ENCODE results near the gene TOM1L2.
A peak's percentile ranks its signal among the peaks of the same experiment; 100 is the strongest.

Gene TOM1L2

DNA sequence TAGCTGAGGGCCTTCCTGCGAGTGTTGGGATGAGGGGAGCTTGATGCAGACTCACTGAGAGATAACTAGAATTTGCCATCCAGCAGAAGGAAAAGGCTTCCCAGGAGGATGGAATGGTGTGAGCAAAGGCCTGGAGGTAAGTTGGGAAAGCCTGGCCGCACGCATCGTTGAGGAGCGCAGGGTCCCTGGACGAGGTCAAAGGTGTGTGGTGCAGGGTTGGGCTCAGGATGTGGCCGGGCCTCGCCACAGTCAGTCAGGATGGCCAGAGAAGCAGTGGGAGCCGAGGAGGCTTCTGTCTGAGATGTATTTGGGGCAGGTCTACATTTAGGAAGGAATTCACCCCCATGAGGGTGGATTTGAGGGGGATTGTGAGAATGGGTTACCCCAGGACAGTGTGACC is 16.9 kb upstream of the TOM1L2 start:
- H3K9me3 ChIP-seq, result no peaks in the 10 kb centered on the region
- no peaks in the 10 kb centered on the region for H3K36me3 ChIP-seq (replicated peaks)
- no peak overlapping the region for H3K4me3 ChIP-seq
- in situ Hi-C loops (cut with MboI; ENCODE audit: low sequenced_read_pairs), result no loop called here
- no peaks in the 10 kb centered on the region for H3K27me3 ChIP-seq (ENCODE audit: low read depth)
- no peak for DNase-seq (ENCODE audit: low spot score in 2 of 2)
- no peaks in the 10 kb centered on the region for H3K4me1 ChIP-seq

DNA sequence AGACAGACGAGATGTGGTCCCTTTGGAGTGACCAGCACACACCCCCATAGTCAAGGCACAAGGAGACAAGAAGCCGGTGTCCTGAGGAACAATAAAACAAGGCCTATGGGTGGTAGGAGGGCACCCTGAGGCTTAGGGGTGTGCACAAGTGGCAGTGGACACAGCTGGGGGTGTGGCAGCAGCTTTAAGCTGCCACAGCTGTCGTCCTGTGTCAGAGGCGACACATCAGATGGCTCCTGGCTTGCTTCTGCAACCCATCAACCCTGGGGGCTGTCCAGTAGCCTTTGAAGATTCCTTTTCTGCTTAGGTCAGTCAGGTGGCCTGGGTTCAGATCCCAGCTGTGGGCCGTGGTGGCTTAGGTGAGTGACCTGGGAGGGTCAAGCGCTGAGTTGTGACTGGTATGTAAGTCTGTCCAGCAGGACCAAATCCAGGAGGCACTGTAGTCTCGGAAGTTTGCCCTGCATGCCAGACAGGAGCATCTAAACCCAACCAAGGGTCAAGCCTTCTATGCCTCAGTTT is 16.3 kb upstream of the TOM1L2 start:
- H3K27me3 ChIP-seq (ENCODE audit: low read depth), result no peaks in the 10 kb centered on the region
- in situ Hi-C loops (cut with MboI; ENCODE audit: low sequenced_read_pairs), result no loop called here
- no peaks in the 10 kb centered on the region for H3K36me3 ChIP-seq (replicated peaks)
- H3K9me3 ChIP-seq, result no peaks in the 10 kb centered on the region
- H3K4me1 ChIP-seq, result no peaks in the 10 kb centered on the region
- no peak overlapping the region for H3K4me3 ChIP-seq
- DNase-seq (ENCODE audit: low spot score in 2 of 2), result no peak

DNA sequence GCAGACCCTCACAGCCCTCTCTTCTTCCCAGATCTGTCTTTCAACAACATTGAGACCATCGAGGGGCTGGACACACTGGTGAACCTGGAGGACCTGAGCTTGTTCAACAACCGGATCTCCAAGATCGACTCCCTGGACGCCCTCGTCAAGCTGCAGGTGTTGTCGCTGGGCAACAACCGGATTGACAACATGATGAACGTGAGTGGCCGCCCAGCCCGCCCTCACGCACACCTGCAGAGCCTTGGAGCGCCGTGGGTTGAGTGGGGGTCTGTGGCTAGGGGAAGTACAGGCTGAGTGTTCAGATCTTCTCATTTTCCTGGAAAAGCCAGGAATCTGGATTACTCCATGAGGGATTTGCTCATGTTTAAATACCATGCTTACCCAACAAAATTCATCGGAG is 15.7 kb upstream of the TOM1L2 start:
- Histone ChIP-seq H3K36me3 (replicated peaks) (no peaks in the 10 kb centered on the region; the same call in 1 of the 2 replicates), H3K9me3 (no peaks in the 10 kb centered on the region), H3K4me3 (no peak overlapping the region), H3K27me3 (ENCODE audit: low read depth) (no peaks in the 10 kb centered on the region), H3K4me1 (no peaks in the 10 kb centered on the region)
- in situ Hi-C loops (cut with MboI; ENCODE audit: low sequenced_read_pairs), result no loop called here
- DNase-seq (ENCODE audit: low spot score in 2 of 2), result no peak

DNA sequence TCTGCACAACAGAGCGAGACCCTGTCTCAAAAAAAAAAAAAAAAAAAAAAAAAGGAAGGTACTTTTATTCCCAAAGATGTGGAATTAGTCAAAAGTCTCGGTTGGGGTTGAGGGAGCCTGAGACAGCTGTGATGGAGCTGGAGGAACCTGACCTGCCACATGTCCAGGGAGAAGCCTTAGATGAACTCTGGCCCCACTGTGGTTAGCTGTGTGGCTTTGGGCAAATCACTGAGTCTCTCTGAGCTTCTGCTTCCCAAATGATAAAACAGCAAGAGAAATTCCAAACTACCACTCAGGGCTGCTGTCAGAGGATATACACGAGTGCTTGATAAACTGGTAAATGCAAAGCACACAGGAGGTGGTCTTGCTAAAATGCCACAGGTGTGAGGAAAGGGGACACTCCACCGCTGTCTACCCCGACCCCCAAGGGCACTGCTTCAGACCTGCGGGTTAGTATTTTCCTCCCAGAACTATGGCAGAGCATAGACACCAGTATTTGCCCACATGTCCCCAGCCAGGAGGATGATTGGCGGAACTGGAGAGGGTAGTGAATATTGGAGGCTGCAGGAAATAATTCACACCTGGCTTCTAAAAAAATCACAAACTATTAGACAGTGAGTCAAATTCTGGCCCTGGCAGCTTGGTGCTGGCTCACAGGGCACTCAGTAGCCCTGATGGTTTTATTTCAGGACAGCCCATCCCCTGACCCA is 15.1 kb upstream of the TOM1L2 start:
- Histone ChIP-seq H3K9me3 (no peaks in the 10 kb centered on the region), H3K4me1 (no peaks in the 10 kb centered on the region), H3K36me3 (replicated peaks) (no peaks in the 10 kb centered on the region; the same call in 1 of the 2 replicates), H3K27me3 (ENCODE audit: low read depth) (no peaks in the 10 kb centered on the region), H3K4me3 (no peak overlapping the region)
- in situ Hi-C loops (cut with MboI; ENCODE audit: low sequenced_read_pairs), result no loop called here
- DNase-seq (ENCODE audit: low spot score in 2 of 2), result no peak

DNA sequence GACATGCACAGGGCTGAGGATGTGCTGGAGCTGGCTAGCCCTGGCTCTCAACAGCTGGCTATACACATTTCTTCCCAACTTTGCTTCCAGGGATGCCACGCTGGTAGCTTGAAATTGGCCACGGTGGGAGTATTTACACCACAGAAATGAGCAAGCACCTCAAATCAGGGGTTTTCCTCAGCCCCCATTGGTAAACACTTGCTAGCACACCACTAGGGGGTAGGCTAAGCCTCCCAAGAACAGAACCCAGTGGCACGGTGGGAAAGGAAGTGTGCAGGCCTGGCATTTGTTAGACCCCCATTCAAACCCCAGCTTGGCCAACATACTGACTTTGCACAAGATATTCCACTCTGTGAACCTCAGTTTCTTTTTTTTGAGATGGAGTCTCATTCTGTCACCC is 13.4 kb upstream of the TOM1L2 start:
- in situ Hi-C loops (cut with MboI; ENCODE audit: low sequenced_read_pairs), result no loop called here
- Histone ChIP-seq H3K27me3 (ENCODE audit: low read depth) (no peaks in the 10 kb centered on the region), H3K4me3 (no peak overlapping the region), H3K4me1 (no peaks in the 10 kb centered on the region), H3K9me3 (no peaks in the 10 kb centered on the region), H3K36me3 (replicated peaks) (no peaks in the 10 kb centered on the region; the same call in 1 of the 2 replicates)
- DNase-seq (ENCODE audit: low spot score in 2 of 2), result peak in 1 of 2 experiments; percentile 28

DNA sequence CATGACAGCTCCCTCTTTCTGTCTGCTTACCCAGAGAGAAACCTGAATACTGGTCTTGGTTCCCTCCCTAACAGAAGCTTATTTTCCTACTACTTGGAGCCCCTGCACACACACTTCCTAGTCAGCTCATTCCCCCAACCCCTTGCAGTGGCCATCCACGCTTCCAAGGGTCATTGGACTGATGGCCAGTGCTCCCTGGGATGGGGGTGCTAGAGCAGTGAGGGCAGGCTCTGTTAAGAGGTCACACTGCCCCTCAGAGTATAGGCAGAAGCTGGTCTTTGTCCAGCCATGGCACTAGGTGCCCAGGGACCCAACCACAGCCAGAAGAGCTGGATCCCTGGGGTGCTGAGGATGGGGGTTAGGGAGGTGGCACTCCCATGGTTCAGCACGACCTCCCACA is 13.0 kb upstream of the TOM1L2 start:
- DNase-seq (ENCODE audit: low spot score in 2 of 2), result no peak
- no peaks in the 10 kb centered on the region for H3K27me3 ChIP-seq (ENCODE audit: low read depth)
- no peaks in the 10 kb centered on the region for H3K4me1 ChIP-seq
- no peaks in the 10 kb centered on the region for H3K9me3 ChIP-seq
- in situ Hi-C loops (cut with MboI; ENCODE audit: low sequenced_read_pairs), result no loop called here
- no peaks in the 10 kb centered on the region; the same call in 1 of the 2 replicates for H3K36me3 ChIP-seq (replicated peaks)
- no peak overlapping the region for H3K4me3 ChIP-seq

DNA sequence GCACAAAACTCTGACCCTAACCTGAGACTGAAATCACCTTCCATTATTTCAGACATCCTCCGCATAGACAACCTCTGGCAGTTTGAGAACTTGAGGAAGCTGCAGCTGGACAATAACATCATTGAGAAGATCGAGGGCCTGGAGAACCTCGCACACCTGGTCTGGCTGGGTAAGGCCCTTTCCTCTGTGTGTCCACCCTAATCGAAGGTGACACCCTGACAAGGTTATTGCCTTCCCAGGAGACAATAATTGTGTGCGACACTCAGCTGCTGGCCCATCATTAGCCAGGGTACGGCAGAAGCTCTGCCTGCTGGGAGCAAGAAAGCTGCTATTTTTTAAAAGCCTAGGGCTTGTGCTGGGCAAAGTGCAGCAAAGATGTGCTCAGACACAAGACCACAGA is 11.6 kb upstream of the TOM1L2 start:
- DNase-seq (ENCODE audit: low spot score in 2 of 2), result no peak
- no peak overlapping the region for H3K4me3 ChIP-seq
- H3K27me3 ChIP-seq (ENCODE audit: low read depth), result no peaks in the 10 kb centered on the region
- H3K4me1 ChIP-seq, result no peaks in the 10 kb centered on the region
- H3K9me3 ChIP-seq, result no peaks in the 10 kb centered on the region
- H3K36me3 ChIP-seq (replicated peaks), result no peaks in the 10 kb centered on the region; the same call in 1 of the 2 replicates
- in situ Hi-C loops (cut with MboI; ENCODE audit: low sequenced_read_pairs), result no loop called here

DNA sequence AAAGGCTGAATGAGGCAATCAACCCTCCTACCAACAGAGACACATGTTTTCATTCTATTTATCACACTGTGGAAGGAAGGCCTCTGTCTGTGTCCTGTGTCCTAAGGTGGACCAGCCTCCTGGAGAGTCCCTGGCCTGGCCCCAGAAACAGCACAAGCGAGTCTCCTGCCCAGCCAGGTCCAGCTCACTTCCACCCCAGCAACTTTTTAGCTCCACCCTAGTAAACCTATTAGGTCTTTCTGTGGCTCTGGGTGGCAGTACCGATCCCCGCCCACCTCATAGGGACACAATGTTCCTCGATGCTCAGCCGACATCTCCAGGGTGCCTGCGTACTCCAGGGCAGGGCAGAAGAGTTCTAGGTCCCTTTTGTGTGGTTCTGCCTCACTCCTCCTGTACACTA is 11.2 kb upstream of the TOM1L2 start:
- Histone ChIP-seq H3K4me1 (no peaks in the 10 kb centered on the region), H3K27me3 (ENCODE audit: low read depth) (no peaks in the 10 kb centered on the region), H3K4me3 (no peak overlapping the region), H3K36me3 (replicated peaks) (no peaks in the 10 kb centered on the region; the same call in 1 of the 2 replicates), H3K9me3 (no peaks in the 10 kb centered on the region)
- DNase-seq (ENCODE audit: low spot score in 2 of 2), result no peak
- in situ Hi-C loops (cut with MboI; ENCODE audit: low sequenced_read_pairs), result no loop called here

DNA sequence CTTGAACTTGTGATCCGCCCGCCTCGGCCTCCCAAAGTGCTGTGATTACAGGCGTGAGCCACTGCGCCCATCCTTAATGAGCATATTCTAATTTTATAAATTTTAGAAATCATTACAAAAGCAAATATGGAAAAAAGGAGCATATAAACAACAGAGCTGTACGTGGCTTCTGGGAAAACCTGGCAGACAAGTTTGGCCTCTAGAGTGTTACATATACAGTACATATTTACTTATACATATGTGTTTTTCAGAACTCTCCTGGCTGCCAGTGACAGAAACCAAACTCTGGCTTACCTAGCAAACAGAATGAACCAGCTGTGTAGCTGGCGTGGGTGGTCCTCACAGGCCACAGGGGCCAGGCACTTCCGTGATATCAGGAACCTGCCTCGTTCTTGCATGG is 10.6 kb upstream of the TOM1L2 start:
- in situ Hi-C loops (cut with MboI; ENCODE audit: low sequenced_read_pairs), result no loop called here
- H3K4me3 ChIP-seq, result no peak overlapping the region
- no peaks in the 10 kb centered on the region for H3K27me3 ChIP-seq (ENCODE audit: low read depth)
- no peaks in the 10 kb centered on the region; the same call in 1 of the 2 replicates for H3K36me3 ChIP-seq (replicated peaks)
- no peak for DNase-seq (ENCODE audit: low spot score in 2 of 2)
- no peaks in the 10 kb centered on the region for H3K4me1 ChIP-seq
- no peaks in the 10 kb centered on the region for H3K9me3 ChIP-seq

DNA sequence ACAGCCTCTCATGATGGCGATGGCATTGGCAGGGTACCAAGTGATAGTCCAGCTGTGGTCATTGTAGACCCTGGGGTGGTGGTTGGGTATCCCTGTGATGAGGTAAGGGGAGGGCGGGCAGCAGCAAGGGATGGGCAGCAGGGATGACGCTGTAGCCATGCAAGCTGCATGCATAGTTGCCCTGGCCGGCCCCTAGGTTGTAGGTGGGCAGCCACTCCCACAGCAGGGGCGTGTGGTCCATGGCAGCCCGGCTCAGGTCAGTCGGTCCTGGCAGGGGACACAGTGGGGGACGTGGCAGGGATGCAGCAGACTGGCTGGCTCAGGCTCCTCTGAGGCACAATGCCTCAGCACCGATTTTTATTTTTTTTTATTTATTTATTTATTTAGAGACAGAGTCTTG is 9.1 kb upstream of the TOM1L2 start:
- no peak for DNase-seq (ENCODE audit: low spot score in 2 of 2)
- Histone ChIP-seq H3K36me3 (replicated peaks) (no peaks in the 10 kb centered on the region; the same call in 1 of the 2 replicates), H3K9me3 (no peaks in the 10 kb centered on the region), H3K27me3 (ENCODE audit: low read depth) (no peaks in the 10 kb centered on the region), H3K4me3 (no peak overlapping the region), H3K4me1 (no peaks in the 10 kb centered on the region)
- in situ Hi-C loops (cut with MboI; ENCODE audit: low sequenced_read_pairs), result no loop called here

DNA sequence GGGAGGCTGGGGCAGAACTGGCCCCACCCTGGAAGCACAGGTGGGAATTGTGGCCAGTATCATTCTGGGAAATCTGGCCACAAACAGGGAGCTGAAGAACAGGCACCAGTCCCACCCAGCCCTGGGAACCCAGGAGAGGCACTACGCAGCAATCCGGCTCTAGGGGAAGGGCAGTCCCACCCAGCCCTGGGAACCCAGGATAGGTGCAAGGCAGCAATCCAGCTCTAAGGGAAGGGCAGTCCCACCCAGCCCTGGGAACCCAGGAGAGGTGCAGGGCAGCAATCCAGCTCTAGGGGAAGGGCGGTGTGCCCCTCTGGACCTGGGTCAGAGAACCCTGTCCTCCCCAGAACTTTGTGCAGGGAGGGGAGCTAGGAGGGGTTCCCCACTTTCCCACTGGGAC is 7.6 kb upstream of the TOM1L2 start:
- Histone ChIP-seq H3K36me3 (replicated peaks) (no peaks in the 10 kb centered on the region; the same call in 1 of the 2 replicates), H3K9me3 (no peaks in the 10 kb centered on the region), H3K27me3 (ENCODE audit: low read depth) (no peaks in the 10 kb centered on the region), H3K4me3 (no peak overlapping the region), H3K4me1 (no peaks in the 10 kb centered on the region)
- DNase-seq (ENCODE audit: low spot score in 2 of 2), result no peak
- in situ Hi-C loops (cut with MboI; ENCODE audit: low sequenced_read_pairs), result no loop called here

DNA sequence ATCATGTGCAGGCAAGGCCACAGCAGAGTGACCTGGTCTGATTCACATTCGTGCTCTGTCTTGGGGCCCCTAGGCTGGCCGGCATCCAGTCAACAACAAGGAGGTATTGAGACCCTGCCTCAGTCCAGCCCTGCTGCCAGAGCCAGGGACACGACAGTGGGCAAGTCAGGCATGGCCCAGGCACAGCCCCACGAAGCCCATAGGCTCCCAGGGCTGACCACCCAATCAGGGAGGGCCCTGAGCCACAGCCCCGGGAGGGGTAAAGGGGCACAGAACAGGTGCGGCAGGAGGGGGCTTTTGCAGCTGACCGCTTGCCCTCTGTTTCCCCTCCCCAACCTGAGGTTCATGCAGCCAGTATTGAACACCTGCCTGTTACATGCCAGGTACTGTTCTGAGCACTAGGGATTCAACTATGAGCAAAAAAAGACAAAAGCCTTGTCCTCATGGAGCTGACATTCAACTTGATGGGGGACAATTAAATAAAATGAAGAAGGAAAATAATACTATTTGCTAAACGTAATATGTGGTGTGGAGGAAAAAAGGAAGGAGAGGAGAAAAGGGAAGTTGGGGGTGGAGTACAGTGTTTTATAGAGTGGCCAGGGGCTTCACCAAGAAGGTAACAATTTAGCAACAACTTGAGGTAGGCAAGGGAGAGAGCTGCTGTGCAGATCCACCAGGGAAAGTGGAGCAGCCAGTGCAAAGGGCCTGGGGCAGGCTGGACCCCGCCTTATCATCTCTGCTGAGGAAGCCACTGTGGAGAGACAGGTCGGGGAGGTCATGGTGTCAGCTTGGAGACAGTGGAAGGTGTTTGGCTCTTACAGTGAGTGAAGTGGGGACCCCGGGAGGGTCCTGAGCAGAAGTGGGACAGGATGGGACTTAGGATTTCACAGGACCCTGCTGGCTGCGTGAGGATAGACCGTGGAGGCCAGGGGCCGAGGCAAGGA is 6.6 kb upstream of the TOM1L2 start:
- Histone ChIP-seq H3K4me3 (no peak overlapping the region), H3K4me1 (no peaks in the 10 kb centered on the region), H3K9me3 (no peaks in the 10 kb centered on the region), H3K36me3 (replicated peaks) (no peaks in the 10 kb centered on the region; the same call in 1 of the 2 replicates), H3K27me3 (ENCODE audit: low read depth) (no peaks in the 10 kb centered on the region)
- in situ Hi-C loops (cut with MboI; ENCODE audit: low sequenced_read_pairs), result no loop called here
- DNase-seq (ENCODE audit: low spot score in 2 of 2), result no peak

DNA sequence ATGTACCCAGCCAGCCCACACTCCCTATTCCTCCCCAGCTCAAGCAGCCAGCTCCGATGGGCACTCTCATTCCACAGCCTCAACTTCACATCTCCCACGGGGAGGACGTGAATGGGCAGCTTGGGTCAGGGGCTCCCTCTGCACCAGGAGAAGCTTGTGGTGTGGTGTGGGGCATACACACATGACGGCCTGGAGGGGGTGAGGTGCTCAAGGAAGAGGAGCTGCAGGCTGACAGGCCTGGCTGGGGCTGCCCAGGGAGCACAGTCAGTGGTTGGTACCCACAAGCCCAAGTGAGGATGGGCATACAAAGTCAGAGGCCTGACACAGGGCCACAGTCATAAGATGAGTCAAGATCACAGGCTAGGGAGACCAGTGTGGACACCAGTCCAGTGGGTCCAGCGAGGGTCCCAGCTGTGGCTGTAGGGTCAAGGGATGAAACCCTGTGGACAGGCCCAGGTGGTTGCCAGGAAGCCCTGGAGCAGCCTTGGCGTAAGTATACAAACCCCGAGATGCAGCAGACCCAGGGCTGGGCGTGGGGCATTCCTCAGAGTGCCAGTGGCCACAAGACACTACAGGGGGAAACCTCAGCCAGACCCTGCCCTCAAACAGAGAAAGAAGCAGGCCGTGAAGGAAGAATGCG is 4.9 kb upstream of the TOM1L2 start:
- DNase-seq (ENCODE audit: low spot score in 2 of 2), result no peak
- no peaks in the 10 kb centered on the region; the same call in 1 of the 2 replicates for H3K36me3 ChIP-seq (replicated peaks)
- no peak overlapping the region for H3K4me3 ChIP-seq
- H3K9me3 ChIP-seq, result no peaks in the 10 kb centered on the region
- in situ Hi-C loops (cut with MboI; ENCODE audit: low sequenced_read_pairs), result no loop called here
- H3K4me1 ChIP-seq, result no peaks in the 10 kb centered on the region; the same call in 1 of the 2 replicates
- no peaks in the 10 kb centered on the region for H3K27me3 ChIP-seq (ENCODE audit: low read depth)
